GM19452 (cell line): ENCODE results near the gene THSD7A.
"Not testable (repeated sequence)": the region's sequence is repeated elsewhere in the genome, so short reads cannot be mapped to it uniquely, and the experiment has no call there.

Experiments
- ATAC-seq: cut with Tn5 transposase; IDR thresholded peaks from one replicate; pipeline ENCODE4 v1.9.1; 2021; ENCODE audit not compliant: unreplicated experiment

THSD7A gene

GRCh38 chr7:11524476-11525397 is 307.3 kb downstream of the THSD7A start:
- no peak for ATAC-seq

- not testable (repeated sequence) for ATAC-seq
These were observed 310.0 kb downstream of the THSD7A start for GRCh38 chr7:11521964-11522499.

GRCh38 chr7:11517853-11518252 is 314.1 kb downstream of the THSD7A start:
- no peak for ATAC-seq

- no peak for ATAC-seq
These were observed 315.7 kb downstream of the THSD7A start for GRCh38 chr7:11516328-11516727.

DNA sequence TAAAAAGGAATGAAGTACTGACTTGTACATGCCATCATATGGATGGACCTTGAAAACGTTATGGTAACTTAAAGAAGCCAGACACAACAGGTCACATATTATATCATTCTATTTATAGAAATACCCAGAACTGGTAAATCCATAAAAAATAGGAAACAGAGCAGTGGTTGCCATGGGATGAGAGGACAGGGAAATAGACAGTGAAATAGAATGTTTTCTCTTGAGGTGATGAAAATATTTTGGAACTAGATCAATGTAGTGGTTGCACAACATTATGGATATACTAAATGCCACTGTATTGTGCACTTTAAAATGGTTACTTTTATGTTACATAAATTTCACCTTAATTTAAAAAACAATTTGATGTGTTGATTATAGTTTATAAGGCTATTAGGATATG is 318.5 kb downstream of the THSD7A start:
- no peak for ATAC-seq

- no peak for ATAC-seq
These were observed 324.1 kb downstream of the THSD7A start for GRCh38 chr7:11507929-11508328.

DNA sequence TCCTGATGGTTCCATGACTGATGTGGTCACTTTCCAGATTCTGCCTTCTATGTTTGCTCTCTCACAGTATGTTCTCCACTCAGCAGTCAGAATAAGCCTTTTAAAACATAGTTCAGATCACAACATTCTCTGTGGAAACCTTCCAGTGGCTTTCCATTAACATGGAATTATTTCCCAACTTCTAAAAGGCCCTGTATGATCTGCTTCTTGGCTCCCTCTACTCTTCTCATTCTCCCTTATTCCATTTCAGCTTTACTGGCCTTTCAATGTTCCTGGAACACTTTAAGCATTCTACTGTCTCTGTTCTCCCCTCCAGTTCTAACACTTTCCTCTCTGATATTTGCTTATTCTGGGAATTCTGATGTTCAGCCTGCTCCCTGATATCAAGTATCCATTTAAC is 325.6 kb downstream of the THSD7A start:
- ATAC-seq, result no peak

DNA sequence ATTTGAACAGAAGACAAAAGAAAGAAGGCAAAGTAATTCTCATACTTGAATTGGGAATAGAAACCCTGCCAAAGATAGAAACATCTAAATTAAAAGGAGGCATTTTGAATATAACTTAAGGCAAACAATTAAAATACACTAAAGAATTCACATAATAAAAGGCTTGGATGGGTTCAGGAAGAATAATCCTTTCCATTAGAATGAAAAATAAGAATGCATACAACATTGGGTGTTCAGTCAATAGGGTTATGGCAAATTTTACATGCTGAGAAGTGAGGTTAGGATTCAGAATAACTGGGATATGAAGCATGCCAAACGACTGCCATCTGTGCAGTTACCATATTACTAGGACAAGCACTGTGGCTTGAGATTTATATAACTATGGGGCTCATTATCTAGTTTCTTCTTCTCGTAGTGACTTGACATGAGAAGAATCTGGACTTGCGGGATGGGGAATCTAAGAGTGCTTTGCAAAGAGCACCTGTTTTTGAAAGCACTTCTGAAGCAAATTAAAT is 326.5 kb downstream of the THSD7A start:
- ATAC-seq, result no peak

DNA sequence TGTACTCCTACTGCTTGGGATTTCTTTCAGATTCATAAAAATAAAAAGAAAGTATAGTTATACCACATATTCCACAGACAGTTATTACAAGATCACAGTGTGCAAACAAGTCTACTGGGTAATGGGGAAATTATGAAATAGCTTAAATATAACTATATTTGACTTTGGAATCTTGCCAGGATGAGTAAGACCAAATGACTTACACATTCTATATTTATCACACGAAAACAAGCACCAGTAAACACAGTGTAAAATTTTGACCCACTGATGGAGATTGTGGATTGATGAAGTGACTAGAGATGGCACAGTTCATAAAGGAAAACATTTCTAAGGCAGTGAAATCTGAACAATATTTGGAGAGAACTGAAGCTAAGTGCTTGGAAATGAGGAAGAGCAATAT is 339.7 kb downstream of the THSD7A start:
- no peak for ATAC-seq

- no peak for ATAC-seq
These were observed 340.2 kb downstream of the THSD7A start for GRCh38 chr7:11491811-11492210.

GRCh38 chr7:11489280-11489679 is 342.7 kb downstream of the THSD7A start:
- no peak for ATAC-seq

GRCh38 chr7:11486271-11486670 is 345.7 kb downstream of the THSD7A start:
- ATAC-seq, result no peak

- ATAC-seq, result no peak
These were observed 346.4 kb downstream of the THSD7A start for GRCh38 chr7:11485636-11486035.

DNA sequence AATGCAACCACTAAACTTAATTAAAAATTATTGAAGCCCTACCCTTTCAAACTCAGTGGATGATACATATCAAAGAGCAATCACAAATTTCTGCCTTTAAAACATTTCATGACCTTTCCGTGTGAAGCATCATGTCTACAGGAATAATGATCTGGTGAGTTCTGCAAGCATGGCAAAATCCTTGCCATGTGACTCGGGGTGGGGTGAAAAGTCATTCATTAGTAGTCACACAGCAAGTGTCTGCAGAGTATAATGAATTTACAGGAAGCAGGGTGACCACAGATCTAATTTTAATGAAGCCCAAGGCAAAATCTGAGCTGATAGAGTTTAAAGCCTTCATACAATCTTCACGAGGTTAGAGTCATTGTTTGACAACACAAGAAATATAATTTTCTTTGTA is 351.9 kb downstream of the THSD7A start:
- no peak for ATAC-seq

GRCh38 chr7:11478882-11479281 is 353.1 kb downstream of the THSD7A start:
- ATAC-seq, result no peak

GRCh38 chr7:11478426-11478825 is 353.6 kb downstream of the THSD7A start:
- ATAC-seq, result no peak

GRCh38 chr7:11474902-11475585 is 357.0 kb downstream of the THSD7A start:
- ATAC-seq, result no peak

- ATAC-seq, result no peak
These were observed 358.1 kb downstream of the THSD7A start for GRCh38 chr7:11473807-11474424.

GRCh38 chr7:11473220-11473619 is 358.8 kb downstream of the THSD7A start:
- no peak for ATAC-seq

DNA sequence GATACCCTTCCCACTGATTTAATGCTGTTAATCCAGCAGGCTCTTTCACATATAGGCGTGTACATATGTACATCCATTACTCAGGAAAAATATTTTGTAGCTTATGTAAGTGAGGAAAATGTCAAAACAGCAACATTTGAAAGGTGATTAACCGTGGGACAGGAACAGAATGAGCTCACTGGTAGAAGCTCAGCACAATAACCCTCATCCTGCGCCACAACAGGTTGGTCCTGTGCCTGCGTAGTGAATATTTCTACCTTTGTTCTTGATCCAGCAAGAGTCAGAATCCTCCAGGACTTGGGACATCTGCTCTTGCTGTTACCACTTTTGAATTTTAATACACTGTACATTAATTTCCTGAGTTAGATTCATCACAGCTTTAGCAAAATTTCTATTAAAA is 359.4 kb downstream of the THSD7A start:
- ATAC-seq, result no peak

- no peak for ATAC-seq
These were observed 360.7 kb downstream of the THSD7A start for GRCh38 chr7:11471255-11471654.
